Measurements from ENCODE around the gene EML3. TPM values are rescaled to one million over a fixed set of nuclear protein-coding genes. Genes with fewer than 3 reads are reported as not detected.

Gene EML3
- polyA plus RNA-seq, 1 donor from 2014 or later, result 0.38 TPM

DNA sequence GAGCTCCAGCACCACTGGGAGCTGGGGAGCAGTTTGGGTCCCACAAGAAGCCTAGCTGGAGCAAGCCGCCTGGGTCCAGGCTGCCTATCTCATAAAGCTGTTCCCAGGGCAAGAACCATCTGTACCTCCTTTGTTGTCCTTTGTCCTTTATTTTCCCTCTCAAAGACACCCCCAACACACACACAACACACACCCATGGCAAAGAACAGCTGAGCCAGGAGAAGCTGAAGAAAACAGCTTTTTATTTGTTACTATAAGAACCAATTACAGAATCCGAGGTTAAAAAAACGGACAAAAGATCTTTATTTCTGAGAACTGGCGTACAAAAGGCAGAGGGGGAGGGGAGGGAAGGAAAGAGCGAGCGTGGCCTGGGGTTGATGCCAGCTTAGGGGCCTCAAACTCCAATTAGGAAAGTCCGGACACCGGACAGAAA, 19.6 kb downstream of the EML3 start:
- peak overlapping the region; percentile 94 for H3K9ac ChIP-seq (ENCODE audit: low read length)
- no peaks in the 10 kb centered on the region for H3K27me3 ChIP-seq (ENCODE audit: insufficient read depth, low read depth, low read length)
- H3K9me2 ChIP-seq (ENCODE audit: insufficient read depth, low read length), result no peaks in the 10 kb centered on the region
- no peak overlapping the region for H2AFZ ChIP-seq (ENCODE audit: low read depth, low read length)
- peak overlapping the region; percentile 96 for H3K27ac ChIP-seq (ENCODE audit: low read length)
- H4K20me1 ChIP-seq (ENCODE audit: insufficient read depth), result no peaks in the 10 kb centered on the region
- H3K4me3 ChIP-seq (ENCODE audit: low read length), result peak overlapping the region; percentile 81
- H3K36me3 ChIP-seq (ENCODE audit: insufficient read depth, low read length), result peaks cover 7% of the 10 kb centered on the region
- H3F3A ChIP-seq (ENCODE audit: insufficient read depth, low read length, poor library complexity, severe bottlenecking), result peaks cover 7% of the 10 kb centered on the region
- no peaks in the 10 kb centered on the region for H3K9me3 ChIP-seq (ENCODE audit: low read length)
- TF ChIP-seq, protein P1, sequence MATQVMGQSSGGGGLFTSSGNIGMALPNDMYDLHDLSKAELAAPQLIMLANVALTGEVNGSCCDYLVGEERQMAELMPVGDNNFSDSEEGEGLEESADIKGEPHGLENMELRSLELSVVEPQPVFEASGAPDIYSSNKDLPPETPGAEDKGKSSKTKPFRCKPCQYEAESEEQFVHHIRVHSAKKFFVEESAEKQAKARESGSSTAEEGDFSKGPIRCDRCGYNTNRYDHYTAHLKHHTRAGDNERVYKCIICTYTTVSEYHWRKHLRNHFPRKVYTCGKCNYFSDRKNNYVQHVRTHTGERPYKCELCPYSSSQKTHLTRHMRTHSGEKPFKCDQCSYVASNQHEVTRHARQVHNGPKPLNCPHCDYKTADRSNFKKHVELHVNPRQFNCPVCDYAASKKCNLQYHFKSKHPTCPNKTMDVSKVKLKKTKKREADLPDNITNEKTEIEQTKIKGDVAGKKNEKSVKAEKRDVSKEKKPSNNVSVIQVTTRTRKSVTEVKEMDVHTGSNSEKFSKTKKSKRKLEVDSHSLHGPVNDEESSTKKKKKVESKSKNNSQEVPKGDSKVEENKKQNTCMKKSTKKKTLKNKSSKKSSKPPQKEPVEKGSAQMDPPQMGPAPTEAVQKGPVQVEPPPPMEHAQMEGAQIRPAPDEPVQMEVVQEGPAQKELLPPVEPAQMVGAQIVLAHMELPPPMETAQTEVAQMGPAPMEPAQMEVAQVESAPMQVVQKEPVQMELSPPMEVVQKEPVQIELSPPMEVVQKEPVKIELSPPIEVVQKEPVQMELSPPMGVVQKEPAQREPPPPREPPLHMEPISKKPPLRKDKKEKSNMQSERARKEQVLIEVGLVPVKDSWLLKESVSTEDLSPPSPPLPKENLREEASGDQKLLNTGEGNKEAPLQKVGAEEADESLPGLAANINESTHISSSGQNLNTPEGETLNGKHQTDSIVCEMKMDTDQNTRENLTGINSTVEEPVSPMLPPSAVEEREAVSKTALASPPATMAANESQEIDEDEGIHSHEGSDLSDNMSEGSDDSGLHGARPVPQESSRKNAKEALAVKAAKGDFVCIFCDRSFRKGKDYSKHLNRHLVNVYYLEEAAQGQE (IDR thresholded peaks at IDR 0.05; ENCODE audit: borderline replicate concordance), result no peak
- TF ChIP-seq POLR2AphosphoS5 (IDR thresholded peaks at IDR 0.05), result no peak
- no peak for TF ChIP-seq EZH2 (IDR thresholded peaks at IDR 0.05; ENCODE audit: borderline replicate concordance, insufficient read depth, low read length, poor library complexity, severe bottlenecking)
- TF ChIP-seq EP300 (conservative IDR thresholded peaks at IDR 0.05; ENCODE audit: poor library complexity, severe bottlenecking), result no peak
- TF ChIP-seq SMC3 (conservative IDR thresholded peaks at IDR 0.05; ENCODE audit: poor library complexity), result no peak
- TF ChIP-seq, protein P2, sequence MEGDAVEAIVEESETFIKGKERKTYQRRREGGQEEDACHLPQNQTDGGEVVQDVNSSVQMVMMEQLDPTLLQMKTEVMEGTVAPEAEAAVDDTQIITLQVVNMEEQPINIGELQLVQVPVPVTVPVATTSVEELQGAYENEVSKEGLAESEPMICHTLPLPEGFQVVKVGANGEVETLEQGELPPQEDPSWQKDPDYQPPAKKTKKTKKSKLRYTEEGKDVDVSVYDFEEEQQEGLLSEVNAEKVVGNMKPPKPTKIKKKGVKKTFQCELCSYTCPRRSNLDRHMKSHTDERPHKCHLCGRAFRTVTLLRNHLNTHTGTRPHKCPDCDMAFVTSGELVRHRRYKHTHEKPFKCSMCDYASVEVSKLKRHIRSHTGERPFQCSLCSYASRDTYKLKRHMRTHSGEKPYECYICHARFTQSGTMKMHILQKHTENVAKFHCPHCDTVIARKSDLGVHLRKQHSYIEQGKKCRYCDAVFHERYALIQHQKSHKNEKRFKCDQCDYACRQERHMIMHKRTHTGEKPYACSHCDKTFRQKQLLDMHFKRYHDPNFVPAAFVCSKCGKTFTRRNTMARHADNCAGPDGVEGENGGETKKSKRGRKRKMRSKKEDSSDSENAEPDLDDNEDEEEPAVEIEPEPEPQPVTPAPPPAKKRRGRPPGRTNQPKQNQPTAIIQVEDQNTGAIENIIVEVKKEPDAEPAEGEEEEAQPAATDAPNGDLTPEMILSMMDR (IDR thresholded peaks at IDR 0.05; ENCODE audit: poor library complexity, severe bottlenecking), result no peak
- TF ChIP-seq TAF1 (IDR thresholded peaks at IDR 0.05; ENCODE audit: low read depth), result no peak
- no peak for TF ChIP-seq MXI1 (conservative IDR thresholded peaks at IDR 0.05; ENCODE audit: poor library complexity, severe bottlenecking)
- no peak for TF ChIP-seq RAD21 (conservative IDR thresholded peaks at IDR 0.05)
- no peak overlapping the region for H3K4me2 ChIP-seq (ENCODE audit: low read length)
- H3K79me2 ChIP-seq (replicated peaks; ENCODE audit: insufficient read depth, low read length), result peaks cover 12% of the 10 kb centered on the region

DNA sequence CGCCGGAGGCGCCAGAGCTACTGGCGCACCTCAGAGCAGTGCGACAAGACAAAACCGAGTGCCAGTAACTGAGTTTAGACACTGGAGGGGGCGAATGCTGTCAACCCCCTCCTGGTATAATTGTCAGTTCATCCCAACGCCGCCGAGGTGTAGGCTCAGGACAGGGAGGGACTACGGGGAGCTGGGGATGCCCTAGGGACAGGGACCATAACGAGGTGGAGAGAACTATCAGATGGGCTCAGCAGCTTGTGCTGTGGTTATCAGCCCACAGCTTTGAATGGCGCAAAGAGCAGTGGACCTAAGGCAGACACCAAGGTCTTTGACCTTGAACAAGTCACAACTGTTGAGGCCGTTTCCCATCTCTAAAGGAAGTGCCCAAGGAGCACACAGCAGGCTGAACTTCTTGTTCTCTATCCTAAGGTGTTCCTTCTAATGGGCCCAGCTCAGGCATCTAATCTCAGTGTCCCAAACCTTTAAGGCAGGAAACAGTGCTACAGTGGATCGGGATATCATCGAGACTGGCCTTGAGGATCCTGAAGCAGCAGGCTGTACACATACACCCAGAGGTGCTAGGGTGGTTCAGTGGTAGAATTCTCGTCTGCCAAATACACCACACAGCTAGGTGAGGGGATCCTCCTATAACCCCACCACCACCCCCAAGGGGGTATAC, 20.3 kb downstream of the EML3 start:
- Histone ChIP-seq H3K79me2 (replicated peaks; ENCODE audit: insufficient read depth, low read length) (peaks cover 11% of the 10 kb centered on the region), H3K9me2 (ENCODE audit: insufficient read depth, low read length) (no peaks in the 10 kb centered on the region), H3K9me3 (ENCODE audit: low read length) (no peaks in the 10 kb centered on the region), H2AFZ (ENCODE audit: low read depth, low read length) (peak overlapping the region; percentile 67), H3K27ac (ENCODE audit: low read length) (peak overlapping the region; percentile 96), H4K20me1 (ENCODE audit: insufficient read depth) (no peaks in the 10 kb centered on the region), H3K36me3 (ENCODE audit: insufficient read depth, low read length) (peaks cover 7% of the 10 kb centered on the region), H3K4me3 (ENCODE audit: low read length) (peak overlapping the region; percentile 81), H3K4me2 (ENCODE audit: low read length) (peak overlapping the region; percentile 82), H3K27me3 (ENCODE audit: insufficient read depth, low read depth, low read length) (no peaks in the 10 kb centered on the region), H3F3A (ENCODE audit: insufficient read depth, low read length, poor library complexity, severe bottlenecking) (peaks cover 7% of the 10 kb centered on the region), H3K9ac (ENCODE audit: low read length) (peak overlapping the region; percentile 94)
- no peak for TF ChIP-seq TAF1 (IDR thresholded peaks at IDR 0.05; ENCODE audit: low read depth)
- TF ChIP-seq, protein P2 (IDR thresholded peaks at IDR 0.05; ENCODE audit: poor library complexity, severe bottlenecking), result peak; percentile 12
